ENCODE results near the gene RBM5. TPM values are rescaled to one million over a fixed set of nuclear protein-coding genes. Genes with fewer than 3 reads are reported as not detected.

RBM5 gene
- total RNA-seq, 1 donor from 2014 or later, result 66.5 TPM

GRCh38 chr3:50167841-50168209 is 79.1 kb downstream of the RBM5 start:
- DNase-seq (ENCODE audit: missing footprints) (no peak), ATAC-seq (no peak)
- intact Hi-C loops (cut with DNase I), result no loop called here

- intact Hi-C loops (cut with DNase I), result no loop called here
- ATAC-seq (no peak), DNase-seq (ENCODE audit: missing footprints) (no peak)
Measured at GRCh38 chr3:50168388-50168787, 79.7 kb downstream of the RBM5 start.

Other genes starting within 250 kb of the RBM5 start
- gene TRAIP, start 232.4 kb upstream of the RBM5 start, total RNA-seq, result 2.5 TPM
- not detected for gene CAMKV, start 219.0 kb upstream of the RBM5 start, total RNA-seq
- gene MST1R, start 185.0 kb upstream of the RBM5 start, total RNA-seq, result 1.2 TPM
- 7.7 TPM for gene MON1A, start 159.1 kb upstream of the RBM5 start, total RNA-seq
- gene RBM6, start 148.8 kb upstream of the RBM5 start, total RNA-seq, result 44.3 TPM
- gene SEMA3F, start 66.4 kb downstream of the RBM5 start, total RNA-seq, result 12.3 TPM
- gene GNAT1, start 102.7 kb downstream of the RBM5 start, total RNA-seq, result not detected
- gene SLC38A3, start 116.4 kb downstream of the RBM5 start, total RNA-seq, result 10.3 TPM
- gene GNAI2, start 147.3 kb downstream of the RBM5 start, total RNA-seq, result 153 TPM
- gene SEMA3B, start 180.2 kb downstream of the RBM5 start, total RNA-seq, result 19.8 TPM
- gene LSMEM2, start 190.2 kb downstream of the RBM5 start, total RNA-seq, result 29.8 TPM
- 69.4 TPM for gene IFRD2, start 203.5 kb downstream of the RBM5 start, total RNA-seq
- 1.4 TPM for gene HYAL3, start 210.5 kb downstream of the RBM5 start, total RNA-seq
- gene NAA80, start 210.5 kb downstream of the RBM5 start, total RNA-seq, result 5.8 TPM
- 70.1 TPM for gene HYAL1, start 214.7 kb downstream of the RBM5 start, total RNA-seq
- gene HYAL2, start 233.8 kb downstream of the RBM5 start, total RNA-seq, result 39.0 TPM
- 32.8 TPM for gene TUSC2, start 239.3 kb downstream of the RBM5 start, total RNA-seq